Esophagus muscularis mucosa (tissue), 4 donors: ENCODE results near the gene USP38.

ENCODE experiments used
- CTCF ChIP-seq, 3 experiments: fragments of 200-600 bp in 2 of 3; fragments of 450-650 bp in 1 of 3; sonication (generic) in 2 of 3; IDR thresholded peaks; one replicate each; pipeline ENCODE4 v1.5.1; 2017 to 2019; ENCODE audit warnings: antibody characterized with exemption in 3 of 3, mild to moderate bottlenecking in 2 of 3, moderate library complexity in 1 of 3
- EP300 ChIP-seq: sonication (generic); formaldehyde crosslinking; IDR thresholded peaks from one replicate; pipeline ENCODE4 v1.6.1; 2017; ENCODE audit warnings: antibody characterized with exemption
- POLR2A ChIP-seq: fragments of 450-650 bp; IDR thresholded peaks from one replicate; pipeline ENCODE4 v1.6.1; 2017; ENCODE audit warnings: antibody characterized with exemption, moderate library complexity, mild to moderate bottlenecking, low read depth
- POLR2AphosphoS5 ChIP-seq, 2 donors: sonication (generic); formaldehyde crosslinking; IDR thresholded peaks; one replicate each; pipeline ENCODE4 v1.6.1; 2017; ENCODE audit warnings: antibody characterized with exemption in 2 of 2

DNA sequence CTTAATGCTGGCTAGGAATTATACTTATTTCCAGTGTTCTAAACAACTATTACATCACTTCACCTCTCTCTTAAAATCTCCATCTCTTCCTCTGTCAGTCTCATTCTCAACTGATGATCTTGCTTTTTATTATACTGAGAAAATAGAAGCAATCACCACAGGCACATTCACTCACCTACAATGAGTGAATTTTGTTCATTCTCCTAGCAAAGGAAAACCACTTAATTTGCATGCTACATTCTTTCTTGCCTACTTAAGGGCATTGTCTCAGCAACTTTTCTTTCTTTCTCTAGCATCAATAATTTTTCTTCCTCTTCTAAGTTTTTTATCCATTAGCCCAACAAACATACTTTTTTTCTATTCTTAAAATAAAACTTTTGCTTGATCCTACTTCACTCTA lies 21.1 kb upstream of the USP38 start:
- TF ChIP-seq CTCF (IDR thresholded peaks at IDR 0.05) (no peak), EP300 (no peak), POLR2AphosphoS5 (IDR thresholded peaks at IDR 0.05) (no peak), POLR2A (no peak)
